Bronchial epithelial cell (primary cell): Measurements from ENCODE around the gene CDR2L. TPM values are rescaled to one million over a fixed set of nuclear protein-coding genes. Genes with fewer than 3 reads are reported as not detected.

ENCODE experiments used
- DNase-seq: peaks from one replicate; pipeline ENCODE4 v3.0.0-alpha.2; 2010; ENCODE audit warnings: low read depth
- FAIRE-seq: peaks from 2 replicates; lab custom pipeline; 2011; peaks lifted over from hg19 to GRCh38; lab: Jason Lieb, UNC
- H3K27me3 ChIP-seq: 2 replicates; pipeline ENCODE4 v1.5.1; 2011; ENCODE audit warnings: low read length; ENCODE audit not compliant: control insufficient read depth, insufficient read depth
- H3K36me3 ChIP-seq: 2 replicates; pipeline ENCODE4 v1.5.1; 2011; ENCODE audit warnings: low read length; ENCODE audit not compliant: control insufficient read depth, insufficient read depth
- H3K4me3 ChIP-seq: 2 replicates; pipeline ENCODE4 v1.5.1; 2011; ENCODE audit warnings: mild to moderate bottlenecking, low read depth, low read length, control low read depth
- CTCF ChIP-seq: IDR thresholded peaks from 2 replicates; pipeline ENCODE4 v1.5.1; 2011; ENCODE audit warnings: mild to moderate bottlenecking, moderate library complexity, low read length, control low read depth, inconsistent platforms; ENCODE audit not compliant: insufficient read depth, severe bottlenecking
- total RNA-seq: library from RNA; depleted of rRNA; stranded (reverse); fragments of >200 nt; gene quantifications from 2 replicates; pipeline ENCODE4 v1.2.1, GENCODE V29; 2014

The CDR2L gene
- total RNA-seq, 1 donor from 2014 or later: 6.1 TPM

GRCh38 chr17:75012096-75012345 is 24.6 kb downstream of the CDR2L start:
- FAIRE-seq (no peak), DNase-seq (no peak)
- peaks cover 2% of the 10 kb centered on the region for H3K36me3 ChIP-seq
- TF ChIP-seq CTCF: no peak
- no peaks in the 10 kb centered on the region for H3K27me3 ChIP-seq
- H3K4me3 ChIP-seq: peak overlapping the region; percentile 98

GRCh38 chr17:75012346-75013091 is 25.1 kb downstream of the CDR2L start, which contains the start of gene MRPL58:
MRPL58 (plus strand) TSS chr17:75012670; CDS start chr17:75012687, 17 bp downstream.
- FAIRE-seq: no peak

GRCh38 chr17:75013092-75013559 is 25.7 kb downstream of the CDR2L start:
- no peak for FAIRE-seq
- H3K27me3 ChIP-seq: no peaks in the 10 kb centered on the region
- no peak for DNase-seq

More at GRCh38 chr17:75012346-75013091, 25.1 kb downstream of the CDR2L start, which contains the start of gene MRPL58:
- Histone ChIP-seq H3K36me3 (peaks cover 2% of the 10 kb centered on the region), H3K27me3 (no peaks in the 10 kb centered on the region), H3K4me3 (peak within 1 kb of the TSS; percentile 98)
- TF ChIP-seq CTCF: peak; percentile 69
- DNase-seq: peak; percentile 54

GRCh38 chr17:75019146-75019545 is 31.7 kb downstream of the CDR2L start:
- no peak for TF ChIP-seq CTCF
- DNase-seq (no peak), FAIRE-seq (no peak)
- H3K27me3 ChIP-seq: no peaks in the 10 kb centered on the region
- H3K36me3 ChIP-seq: peaks cover 13% of the 10 kb centered on the region
- no peak overlapping the region for H3K4me3 ChIP-seq

More at GRCh38 chr17:75013092-75013559, 25.7 kb downstream of the CDR2L start:
- TF ChIP-seq CTCF: no peak
- Histone ChIP-seq H3K4me3 (peak overlapping the region; percentile 98), H3K36me3 (peaks cover 2% of the 10 kb centered on the region)

- no peaks in the 10 kb centered on the region for H3K27me3 ChIP-seq
- no peak for TF ChIP-seq CTCF
- no peak overlapping the region for H3K4me3 ChIP-seq
- DNase-seq (no peak), FAIRE-seq (no peak)
- H3K36me3 ChIP-seq: peaks cover 13% of the 10 kb centered on the region
Measured at GRCh38 chr17:75019710-75020109, 32.3 kb downstream of the CDR2L start.
